ENCODE measurements around the gene TPM2.

GRCh38 chr9:35652829-35653209 is 36.9 kb downstream of the TPM2 start:
- TF ChIP-seq GABPA (tag; conservative IDR thresholded peaks at IDR 0.05; ENCODE audit: low read depth) (no peak), RBFOX2 (IDR thresholded peaks at IDR 0.05; ENCODE audit: low read depth, low read length) (no peak), POLR2AphosphoS5 (IDR thresholded peaks at IDR 0.05; ENCODE audit: control insufficient read depth, insufficient read depth, low read depth, low read length) (no peak), ZFX (CRISPR knock-in tag; IDR thresholded peaks at IDR 0.05) (no peak), ZBTB33 (CRISPR knock-in tag; IDR thresholded peaks at IDR 0.05) (no peak), SFPQ (IDR thresholded peaks at IDR 0.05; ENCODE audit: low read depth, low read length) (no peak), REST (IDR thresholded peaks at IDR 0.05; ENCODE audit: borderline replicate concordance) (no peak), REST (CRISPR knock-in tag; IDR thresholded peaks at IDR 0.05; ENCODE audit: low read depth) (no peak), BRF1 (IDR thresholded peaks at IDR 0.05; ENCODE audit: borderline replicate concordance, extremely low read depth, insufficient read length) (no peak)
- TF ChIP-seq, protein P1, sequence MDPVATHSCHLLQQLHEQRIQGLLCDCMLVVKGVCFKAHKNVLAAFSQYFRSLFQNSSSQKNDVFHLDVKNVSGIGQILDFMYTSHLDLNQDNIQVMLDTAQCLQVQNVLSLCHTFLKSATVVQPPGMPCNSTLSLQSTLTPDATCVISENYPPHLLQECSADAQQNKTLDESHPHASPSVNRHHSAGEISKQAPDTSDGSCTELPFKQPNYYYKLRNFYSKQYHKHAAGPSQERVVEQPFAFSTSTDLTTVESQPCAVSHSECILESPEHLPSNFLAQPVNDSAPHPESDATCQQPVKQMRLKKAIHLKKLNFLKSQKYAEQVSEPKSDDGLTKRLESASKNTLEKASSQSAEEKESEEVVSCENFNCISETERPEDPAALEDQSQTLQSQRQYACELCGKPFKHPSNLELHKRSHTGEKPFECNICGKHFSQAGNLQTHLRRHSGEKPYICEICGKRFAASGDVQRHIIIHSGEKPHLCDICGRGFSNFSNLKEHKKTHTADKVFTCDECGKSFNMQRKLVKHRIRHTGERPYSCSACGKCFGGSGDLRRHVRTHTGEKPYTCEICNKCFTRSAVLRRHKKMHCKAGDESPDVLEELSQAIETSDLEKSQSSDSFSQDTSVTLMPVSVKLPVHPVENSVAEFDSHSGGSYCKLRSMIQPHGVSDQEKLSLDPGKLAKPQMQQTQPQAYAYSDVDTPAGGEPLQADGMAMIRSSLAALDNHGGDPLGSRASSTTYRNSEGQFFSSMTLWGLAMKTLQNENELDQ (CRISPR knock-in tag; IDR thresholded peaks at IDR 0.05; ENCODE audit: borderline replicate concordance), result no peak
- TF ChIP-seq, protein P2, sequence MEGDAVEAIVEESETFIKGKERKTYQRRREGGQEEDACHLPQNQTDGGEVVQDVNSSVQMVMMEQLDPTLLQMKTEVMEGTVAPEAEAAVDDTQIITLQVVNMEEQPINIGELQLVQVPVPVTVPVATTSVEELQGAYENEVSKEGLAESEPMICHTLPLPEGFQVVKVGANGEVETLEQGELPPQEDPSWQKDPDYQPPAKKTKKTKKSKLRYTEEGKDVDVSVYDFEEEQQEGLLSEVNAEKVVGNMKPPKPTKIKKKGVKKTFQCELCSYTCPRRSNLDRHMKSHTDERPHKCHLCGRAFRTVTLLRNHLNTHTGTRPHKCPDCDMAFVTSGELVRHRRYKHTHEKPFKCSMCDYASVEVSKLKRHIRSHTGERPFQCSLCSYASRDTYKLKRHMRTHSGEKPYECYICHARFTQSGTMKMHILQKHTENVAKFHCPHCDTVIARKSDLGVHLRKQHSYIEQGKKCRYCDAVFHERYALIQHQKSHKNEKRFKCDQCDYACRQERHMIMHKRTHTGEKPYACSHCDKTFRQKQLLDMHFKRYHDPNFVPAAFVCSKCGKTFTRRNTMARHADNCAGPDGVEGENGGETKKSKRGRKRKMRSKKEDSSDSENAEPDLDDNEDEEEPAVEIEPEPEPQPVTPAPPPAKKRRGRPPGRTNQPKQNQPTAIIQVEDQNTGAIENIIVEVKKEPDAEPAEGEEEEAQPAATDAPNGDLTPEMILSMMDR (IDR thresholded peaks at IDR 0.05 in 2 of 3, conservative IDR thresholded peaks at IDR 0.05 in 1 of 3; ENCODE audit: insufficient read depth in 2 of 3, low read depth in 1 of 3, low read length in 3 of 3), result no peak
